Measurements from ENCODE around the gene LRRIQ1.
"Not testable (repeated sequence)": the region's sequence is repeated elsewhere in the genome, so short reads cannot be mapped to it uniquely, and the experiment has no call there.

Gene LRRIQ1

GRCh38 chr12:85065837-85066482 lies 29.8 kb downstream of the LRRIQ1 start:
- DNase-seq = no peak

- no peak for DNase-seq
Measured at GRCh38 chr12:85072826-85073225, 36.7 kb downstream of the LRRIQ1 start.

- peak; percentile 44 for DNase-seq
Measured at GRCh38 chr12:85076688-85077430, 40.7 kb downstream of the LRRIQ1 start.

- DNase-seq = no peak
Measured at GRCh38 chr12:85085066-85085465, 48.9 kb downstream of the LRRIQ1 start.

- no peak for DNase-seq
Measured at GRCh38 chr12:85089792-85090191, 53.6 kb downstream of the LRRIQ1 start.

GRCh38 chr12:85092814-85093370 lies 56.7 kb downstream of the LRRIQ1 start:
- DNase-seq = no peak

- no peak for DNase-seq
Measured at GRCh38 chr12:85095501-85095900, 59.4 kb downstream of the LRRIQ1 start.

GRCh38 chr12:85130646-85131045 lies 94.5 kb downstream of the LRRIQ1 start:
- DNase-seq = no peak

GRCh38 chr12:85138833-85139232 lies 102.7 kb downstream of the LRRIQ1 start:
- no peak for DNase-seq

- no peak for DNase-seq
Measured at GRCh38 chr12:85147331-85147730, 111.2 kb downstream of the LRRIQ1 start.

- DNase-seq = no peak
Measured at GRCh38 chr12:85152311-85152729, 116.2 kb downstream of the LRRIQ1 start.

- peak; percentile 4 for DNase-seq
Measured at GRCh38 chr12:85155791-85156190, 119.6 kb downstream of the LRRIQ1 start.

GRCh38 chr12:85156569-85156968 lies 120.4 kb downstream of the LRRIQ1 start:
- no peak for DNase-seq

GRCh38 chr12:85157035-85157603 lies 121.0 kb downstream of the LRRIQ1 start:
- DNase-seq = no peak

GRCh38 chr12:85163752-85164321 lies 127.7 kb downstream of the LRRIQ1 start:
- DNase-seq = no peak

- DNase-seq = no peak
Measured at GRCh38 chr12:85179680-85180270, 143.6 kb downstream of the LRRIQ1 start.

- no peak for DNase-seq
Measured at GRCh38 chr12:85182699-85183098, 146.5 kb downstream of the LRRIQ1 start.

- DNase-seq = no peak
Measured at GRCh38 chr12:85183855-85184254, 147.7 kb downstream of the LRRIQ1 start.

GRCh38 chr12:85186236-85186635 lies 150.1 kb downstream of the LRRIQ1 start:
- DNase-seq = no peak

- no peak for DNase-seq
Measured at GRCh38 chr12:85188619-85189018, 152.5 kb downstream of the LRRIQ1 start.

- DNase-seq = no peak
Measured at GRCh38 chr12:85190728-85191127, 154.6 kb downstream of the LRRIQ1 start.

GRCh38 chr12:85203809-85204208 lies 167.7 kb downstream of the LRRIQ1 start:
- DNase-seq = not testable (repeated sequence)

GRCh38 chr12:85206543-85206942 lies 170.4 kb downstream of the LRRIQ1 start:
- DNase-seq = no peak
